H9 (cell line): ENCODE measurements around the gene CHCHD10. TPM values are rescaled to one million over a fixed set of nuclear protein-coding genes. Genes with fewer than 3 reads are reported as not detected.

Experiments used
- DNase-seq: peaks from one replicate; pipeline ENCODE4 v3.0.0-alpha.2; 2017
- H2AFZ ChIP-seq: one replicate; pipeline ENCODE4 v1.6.1; 2013; ENCODE audit warnings: mild to moderate bottlenecking, low read length, control low read depth, moderate library complexity
- H2AK5ac ChIP-seq: 2 replicates; pipeline ENCODE4 v1.6.1; 2013; ENCODE audit warnings: low read length, control low read depth, mixed read lengths; ENCODE audit not compliant: insufficient read length
- H2BK120ac ChIP-seq: one replicate; pipeline ENCODE4 v1.6.1; 2013; ENCODE audit warnings: low read depth, mild to moderate bottlenecking, low read length, control low read depth, inconsistent platforms; ENCODE audit not compliant: poor library complexity, severe bottlenecking
- H2BK12ac ChIP-seq: 2 replicates; pipeline ENCODE4 v1.6.1; 2013; ENCODE audit warnings: low read length, control low read depth, mixed read lengths, low read depth; ENCODE audit not compliant: insufficient read length
- H2BK15ac ChIP-seq: 2 replicates; pipeline ENCODE4 v1.6.1; 2013; ENCODE audit warnings: low read depth, low read length, control low read depth
- H2BK20ac ChIP-seq: one replicate; pipeline ENCODE4 v1.6.1; 2013; ENCODE audit warnings: low read depth, mild to moderate bottlenecking, low read length, control low read depth, inconsistent platforms; ENCODE audit not compliant: poor library complexity, severe bottlenecking
- H2BK5ac ChIP-seq: 2 replicates; pipeline ENCODE4 v1.6.1; 2013; ENCODE audit warnings: low read length, control low read depth, mixed read lengths; ENCODE audit not compliant: insufficient read length
- H3K14ac ChIP-seq: 2 replicates; pipeline ENCODE4 v1.6.1; 2013; ENCODE audit warnings: low read length, control low read depth; ENCODE audit not compliant: insufficient read depth
- H3K18ac ChIP-seq: 2 replicates; pipeline ENCODE4 v1.6.1; 2013; ENCODE audit warnings: low read depth, mild to moderate bottlenecking, mixed read lengths, low read length, control low read depth; ENCODE audit not compliant: insufficient read length
- H3K23ac ChIP-seq: 2 replicates; pipeline ENCODE4 v1.6.1; 2013; ENCODE audit warnings: low read length, control low read depth, mixed read lengths, low read depth; ENCODE audit not compliant: insufficient read length
- H3K23me2 ChIP-seq: 2 replicates; pipeline ENCODE4 v1.6.1; 2013; ENCODE audit warnings: low read depth, mild to moderate bottlenecking, mixed read lengths, low read length, control low read depth; ENCODE audit not compliant: insufficient read length, poor library complexity, severe bottlenecking
- H3K27ac ChIP-seq: 2 replicates; pipeline ENCODE4 v1.5.1; 2013; ENCODE audit warnings: low read length, control low read depth, mixed read lengths, low read depth; ENCODE audit not compliant: insufficient read length
- H3K27me3 ChIP-seq: 2 replicates; pipeline ENCODE4 v1.6.1; 2013; ENCODE audit warnings: low read length, control low read depth, inconsistent platforms; ENCODE audit not compliant: insufficient read depth
- H3K4ac ChIP-seq: 2 replicates; pipeline ENCODE4 v1.6.1; 2013; ENCODE audit warnings: low read depth, mild to moderate bottlenecking, control low read depth, inconsistent platforms, low read length, moderate library complexity
- H3K4me1 ChIP-seq: 2 replicates; pipeline ENCODE4 v1.6.1; 2013; ENCODE audit warnings: low read length, control low read depth, inconsistent platforms; ENCODE audit not compliant: insufficient read depth
- H3K4me2 ChIP-seq: 2 replicates; pipeline ENCODE4 v1.6.1; 2013; ENCODE audit warnings: low read length, control low read depth, mixed read lengths; ENCODE audit not compliant: insufficient read length, insufficient read depth
- H3K56ac ChIP-seq: 2 replicates; pipeline ENCODE4 v1.6.1; 2013; ENCODE audit warnings: low read depth, mild to moderate bottlenecking, mixed read lengths, low read length, control low read depth; ENCODE audit not compliant: insufficient read length
- H3K79me1 ChIP-seq: 2 replicates; pipeline ENCODE4 v1.6.1; 2013; ENCODE audit warnings: low read depth, mild to moderate bottlenecking, moderate library complexity, low read length, control low read depth, inconsistent platforms; ENCODE audit not compliant: insufficient read depth, poor library complexity, severe bottlenecking
- H3K79me2 ChIP-seq: 2 replicates; pipeline ENCODE4 v1.6.1; 2013; ENCODE audit warnings: low read length, control low read depth, inconsistent platforms; ENCODE audit not compliant: insufficient read depth
- H3K9ac ChIP-seq: 2 replicates; pipeline ENCODE4 v1.6.1; 2013; ENCODE audit warnings: low read length, control low read depth, mixed read lengths; ENCODE audit not compliant: insufficient read length; ENCODE audit errors: extremely low read depth
- H3K9me3 ChIP-seq: one replicate; pipeline ENCODE4 v1.6.1; 2013; ENCODE audit warnings: low read depth, low read length, inconsistent platforms; ENCODE audit not compliant: control insufficient read depth
- H3T11ph ChIP-seq: one replicate; pipeline ENCODE4 v1.6.1; 2013; ENCODE audit warnings: mild to moderate bottlenecking, low read length, control low read depth, inconsistent platforms
- H4K20me1 ChIP-seq: one replicate; pipeline ENCODE4 v1.6.1; 2013; ENCODE audit not compliant: control insufficient read depth, insufficient read length, insufficient read depth
- H4K5ac ChIP-seq: 2 replicates; pipeline ENCODE4 v1.6.1; 2013; ENCODE audit warnings: low read depth, mild to moderate bottlenecking, mixed read lengths, low read length, control low read depth; ENCODE audit not compliant: insufficient read length
- H4K8ac ChIP-seq: replicated peaks from 2 replicates; pipeline ENCODE4 v1.6.1; 2013; ENCODE audit warnings: low read length, control low read depth, mixed read lengths, low read depth; ENCODE audit not compliant: insufficient read length
- H4K91ac ChIP-seq: 2 replicates; pipeline ENCODE4 v1.6.1; 2013; ENCODE audit warnings: low read depth, mild to moderate bottlenecking, moderate library complexity, mixed read lengths, low read length, control low read depth; ENCODE audit not compliant: insufficient read length
- H3K27ac Mint-ChIP-seq, 3 experiments: 2 replicates in 2 of 3; 3 replicates in 1 of 3; pipeline ENCODE4 v1.8.0; 2020 to 2021; ENCODE audit warnings: mixed read lengths in 3 of 3, mild to moderate bottlenecking in 1 of 3, moderate library complexity in 1 of 3
- H3K27me3 Mint-ChIP-seq: 2 replicates; pipeline ENCODE4 v1.8.0; 2021; ENCODE audit warnings: low read depth, mild to moderate bottlenecking, moderate library complexity, mixed read lengths
- H3K36me3 Mint-ChIP-seq, 3 experiments: 2 replicates in 2 of 3; 3 replicates in 1 of 3; pipeline ENCODE4 v1.8.0; 2020 to 2021; ENCODE audit warnings: low read depth in 3 of 3, mixed read lengths in 3 of 3; ENCODE audit not compliant: insufficient read depth in 1 of 3
- H3K4me1 Mint-ChIP-seq, 2 experiments: 2 replicates each; pipeline ENCODE4 v1.8.0; 2020; ENCODE audit warnings: mixed read lengths in 2 of 2
- H3K4me3 Mint-ChIP-seq, 2 experiments: 2 replicates in 1 of 2; 3 replicates in 1 of 2; pipeline ENCODE4 v1.8.0; 2020 to 2021; ENCODE audit warnings: mild to moderate bottlenecking in 2 of 2, mixed read lengths in 2 of 2, moderate library complexity in 1 of 2
- H3K9me3 Mint-ChIP-seq, 2 experiments: 2 replicates in 1 of 2; 3 replicates in 1 of 2; pipeline ENCODE4 v1.8.0; 2020; ENCODE audit warnings: mild to moderate bottlenecking in 2 of 2, mixed read lengths in 2 of 2, moderate library complexity in 1 of 2
- CTCF ChIP-seq: fragments of 200-600 bp; sonication (generic); conservative IDR thresholded peaks from 3 replicates; pipeline ENCODE4 v1.8.0; 2021; ENCODE audit warnings: antibody characterized with exemption, mild to moderate bottlenecking
- WGBS: extraction: QIAGEN DNeasy Blood & Tissue Kit; methylation state at CpG from one replicate; pipeline ENCODE4 v1.1.7; 2013; ENCODE audit warnings: missing lambda C conversion rate, low lambda C conversion rate, mixed read lengths; ENCODE audit not compliant: insufficient read length; ENCODE audit errors: extremely low coverage; 5-methylcytosine and 5-hydroxymethylcytosine counted together
- total RNA-seq: library from RNA; stranded (reverse); gene quantifications from 2 replicates; pipeline ENCODE4 v1.2.1, GENCODE V29; 2021

Gene CHCHD10
- total RNA-seq, 1 experiment from 2014 or later = 53.7 TPM

GRCh38 chr22:23754980-23755636 lies 12.7 kb downstream of the CHCHD10 start:
- H3K56ac ChIP-seq = no peak overlapping the region
- H3K4me1 ChIP-seq = no peaks in the 10 kb centered on the region; the same call in 1 of the 2 replicates
- H3T11ph ChIP-seq = no peak overlapping the region
- no peak overlapping the region for H3K4ac ChIP-seq
- H3K79me1 ChIP-seq = no peaks in the 10 kb centered on the region
- H2BK5ac ChIP-seq = no peak overlapping the region
- H3K9ac ChIP-seq = no peak overlapping the region
- no peak overlapping the region for H2BK15ac ChIP-seq
- H3K27ac ChIP-seq = no peak overlapping the region
- WGBS = no CpG with 5 or more reads among the region's 6 CpGs
- H2BK12ac ChIP-seq = no peak overlapping the region
- H3K4me2 ChIP-seq = no peak overlapping the region
- Mint-ChIP-seq H3K27me3 (peaks cover 14% of the 10 kb centered on the region), H3K4me1 (peaks cover 13 to 41% of the 10 kb centered on the region in 2 experiments), H3K4me3 (no peak overlapping the region), H3K27ac (no peak overlapping the region), H3K36me3 (no peaks in the 10 kb centered on the region), H3K9me3 (no peaks in the 10 kb centered on the region; a peak in 1 of 5 replicates)
- H3K23ac ChIP-seq = no peak overlapping the region
- H2BK120ac ChIP-seq = no peak overlapping the region
- H2AK5ac ChIP-seq = no peak overlapping the region
- H4K8ac ChIP-seq = no peak overlapping the region
- H4K91ac ChIP-seq = no peak overlapping the region
- H3K14ac ChIP-seq = no peak overlapping the region
- H2AFZ ChIP-seq = no peak overlapping the region
- no peak overlapping the region for H4K5ac ChIP-seq
- peaks cover 6% of the 10 kb centered on the region for H3K23me2 ChIP-seq
- no peaks in the 10 kb centered on the region for H3K9me3 ChIP-seq
- H4K20me1 ChIP-seq = no peaks in the 10 kb centered on the region
- no peaks in the 10 kb centered on the region for H3K79me2 ChIP-seq
- no peaks in the 10 kb centered on the region for H3K27me3 ChIP-seq
- H3K18ac ChIP-seq = no peak overlapping the region
- DNase-seq = no peak
- no peak for TF ChIP-seq CTCF
- no peak overlapping the region for H2BK20ac ChIP-seq
